Measurements from ENCODE around the gene DDR2. TPM values are rescaled to one million over a fixed set of nuclear protein-coding genes. Genes with fewer than 3 reads are reported as not detected.

Gene DDR2
- total and polyA plus RNA-seq, 4 donors, result 2.3 to 55.7 (median 17.6) TPM

DNA sequence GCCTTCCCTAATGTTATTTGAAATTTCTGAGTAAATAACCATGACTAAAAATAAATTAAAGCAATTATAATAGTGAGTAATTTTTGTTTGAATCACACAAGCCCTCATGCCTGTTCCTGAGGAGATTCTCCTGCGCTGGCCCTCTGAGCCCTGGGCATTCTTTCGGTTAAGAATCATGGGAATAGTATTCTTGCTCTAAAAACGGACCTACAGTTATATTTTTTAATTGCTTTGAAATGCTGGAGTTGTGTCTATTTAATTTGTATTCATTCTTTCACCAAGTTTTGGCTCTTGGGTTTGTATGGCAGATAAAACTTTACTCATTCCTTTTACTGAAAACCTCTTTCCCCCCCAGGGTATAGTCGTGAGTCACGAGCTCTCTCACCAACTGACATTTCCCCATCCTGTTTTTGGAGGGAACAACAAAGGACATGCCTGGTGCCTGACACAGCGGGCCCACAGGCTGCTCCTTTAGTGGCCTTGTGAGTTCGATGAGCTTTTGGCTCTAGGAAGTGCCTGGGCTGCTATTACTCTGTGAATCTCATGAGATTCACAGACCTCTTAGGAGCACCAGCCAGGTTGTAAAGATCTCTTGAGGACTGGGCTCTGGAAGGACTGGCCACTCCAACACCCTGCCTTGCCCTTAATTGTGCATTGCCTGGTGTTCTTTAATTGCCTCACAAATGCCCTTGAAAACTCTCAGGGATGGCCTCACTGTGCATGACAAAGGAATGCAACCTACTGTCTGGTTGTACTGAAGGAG, 58.6 kb downstream of the DDR2 start:
- H3K9ac ChIP-seq (ENCODE audit: insufficient read depth in 1 of 2, low read length in 2 of 2), result no peak overlapping the region
- H3K4me3 ChIP-seq, result no peak overlapping the region
- H3K27me3 ChIP-seq (ENCODE audit: control insufficient read depth in 3 of 3, insufficient read depth in 3 of 3, low read length in 2 of 3), result no peaks in the 10 kb centered on the region
- 52 to 58% methylated on average over 7 of the region's 7 CpGs for whole genome bisulfite sequencing, 2 donors
- ATAC-seq (ENCODE audit: insufficient read depth, low FRiP score), result peak; percentile 81
- TF ChIP-seq, protein P1, sequence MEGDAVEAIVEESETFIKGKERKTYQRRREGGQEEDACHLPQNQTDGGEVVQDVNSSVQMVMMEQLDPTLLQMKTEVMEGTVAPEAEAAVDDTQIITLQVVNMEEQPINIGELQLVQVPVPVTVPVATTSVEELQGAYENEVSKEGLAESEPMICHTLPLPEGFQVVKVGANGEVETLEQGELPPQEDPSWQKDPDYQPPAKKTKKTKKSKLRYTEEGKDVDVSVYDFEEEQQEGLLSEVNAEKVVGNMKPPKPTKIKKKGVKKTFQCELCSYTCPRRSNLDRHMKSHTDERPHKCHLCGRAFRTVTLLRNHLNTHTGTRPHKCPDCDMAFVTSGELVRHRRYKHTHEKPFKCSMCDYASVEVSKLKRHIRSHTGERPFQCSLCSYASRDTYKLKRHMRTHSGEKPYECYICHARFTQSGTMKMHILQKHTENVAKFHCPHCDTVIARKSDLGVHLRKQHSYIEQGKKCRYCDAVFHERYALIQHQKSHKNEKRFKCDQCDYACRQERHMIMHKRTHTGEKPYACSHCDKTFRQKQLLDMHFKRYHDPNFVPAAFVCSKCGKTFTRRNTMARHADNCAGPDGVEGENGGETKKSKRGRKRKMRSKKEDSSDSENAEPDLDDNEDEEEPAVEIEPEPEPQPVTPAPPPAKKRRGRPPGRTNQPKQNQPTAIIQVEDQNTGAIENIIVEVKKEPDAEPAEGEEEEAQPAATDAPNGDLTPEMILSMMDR (IDR thresholded peaks at IDR 0.05; ENCODE audit: control extremely low read depth, extremely low read depth), result no peak
- H3K4me1 ChIP-seq (ENCODE audit: control insufficient read depth in 5 of 5, insufficient read depth in 5 of 5, low read length in 5 of 5), result peaks cover 2 to 16% (median 8%) of the 10 kb centered on the region in 5 donors
- no peaks in the 10 kb centered on the region for H3K36me3 ChIP-seq (ENCODE audit: control insufficient read depth in 4 of 4, insufficient read depth in 4 of 4, low read length in 4 of 4)
- H3K9me3 ChIP-seq (ENCODE audit: control insufficient read depth in 4 of 4, insufficient read depth in 3 of 4, low read length in 3 of 4), result no peaks in the 10 kb centered on the region
- peak overlapping the region; percentile 15 to 69 for H3K27ac ChIP-seq (ENCODE audit: low read depth in 1 of 2, low read length in 1 of 2)
- peak in 1 of 3 donors; percentile 31 for DNase-seq

DNA sequence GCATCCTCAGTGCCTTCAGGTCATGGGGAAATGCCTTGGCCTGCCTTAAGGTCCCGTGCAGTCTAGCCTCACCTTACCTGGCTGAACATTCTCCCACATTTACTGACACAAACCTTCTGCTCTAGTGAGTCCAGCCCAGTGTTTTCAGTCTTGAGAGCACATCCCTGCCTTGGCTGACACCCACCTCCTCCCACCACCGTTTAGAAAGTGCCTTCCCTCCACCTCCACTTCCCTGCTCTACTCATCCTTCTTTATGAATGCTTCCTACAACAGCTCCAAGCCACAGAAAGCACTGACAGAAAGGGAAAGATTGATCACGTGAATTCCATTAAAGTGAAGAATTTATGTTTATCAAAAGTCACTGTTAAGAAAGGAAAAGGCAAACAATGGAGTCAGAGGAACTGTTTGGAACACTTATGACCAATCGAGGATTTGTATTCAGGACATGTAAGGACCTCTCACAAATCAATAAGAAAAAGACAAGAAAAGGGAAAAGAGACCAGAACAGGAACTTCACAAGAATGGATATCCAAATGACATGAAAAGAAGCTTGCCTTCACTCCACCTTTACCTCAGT, 59.8 kb downstream of the DDR2 start:
- Histone ChIP-seq H3K9ac (ENCODE audit: insufficient read depth in 1 of 2, low read length in 2 of 2) (no peak overlapping the region), H3K4me3 (no peak overlapping the region), H3K9me3 (ENCODE audit: control insufficient read depth in 4 of 4, insufficient read depth in 3 of 4, low read length in 3 of 4) (no peaks in the 10 kb centered on the region), H3K27ac (ENCODE audit: low read depth in 1 of 2, low read length in 1 of 2) (peak overlapping the region in 1 of 2 donors; percentile 69), H3K4me1 (ENCODE audit: control insufficient read depth in 5 of 5, insufficient read depth in 5 of 5, low read length in 5 of 5) (peaks cover 8 to 24% (median 13%) of the 10 kb centered on the region in 5 donors), H3K36me3 (ENCODE audit: control insufficient read depth in 4 of 4, insufficient read depth in 4 of 4, low read length in 4 of 4) (no peaks in the 10 kb centered on the region), H3K27me3 (ENCODE audit: control insufficient read depth in 3 of 3, insufficient read depth in 3 of 3, low read length in 2 of 3) (no peaks in the 10 kb centered on the region)
- 59 to 69% methylated on average over 4 of the region's 4 CpGs for WGBS, 2 donors
- DNase-seq (no peak), ATAC-seq (ENCODE audit: insufficient read depth, low FRiP score) (no peak)
- TF ChIP-seq, protein P1 (IDR thresholded peaks at IDR 0.05; ENCODE audit: control extremely low read depth, extremely low read depth), result no peak

DNA sequence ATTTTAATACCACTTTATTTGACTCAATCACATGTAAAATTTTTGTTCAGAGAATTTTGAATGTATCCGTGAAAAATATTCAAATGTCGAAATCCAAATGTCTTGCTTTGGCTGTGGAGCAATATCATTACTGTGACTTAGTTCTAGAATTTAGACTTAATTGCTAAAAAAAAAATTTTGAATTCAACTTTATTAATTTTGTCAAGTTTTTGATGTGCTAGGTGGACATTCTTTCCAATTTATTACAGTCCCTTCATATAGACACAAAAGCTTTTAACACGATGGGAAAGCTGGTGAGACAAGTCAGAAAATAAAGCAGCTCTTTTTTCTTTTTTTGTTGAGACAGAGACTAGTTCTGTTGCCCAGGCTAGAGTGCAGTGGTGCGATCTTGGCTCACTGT, 62.6 kb downstream of the DDR2 start:
- Histone ChIP-seq H3K27me3 (ENCODE audit: control insufficient read depth in 3 of 3, insufficient read depth in 3 of 3, low read length in 2 of 3) (no peaks in the 10 kb centered on the region), H3K27ac (ENCODE audit: low read depth in 1 of 2, low read length in 1 of 2) (peak overlapping the region in 1 of 2 donors; percentile 26), H3K9me3 (ENCODE audit: control insufficient read depth in 4 of 4, insufficient read depth in 3 of 4, low read length in 3 of 4) (no peaks in the 10 kb centered on the region), H3K4me3 (no peak overlapping the region), H3K4me1 (ENCODE audit: control insufficient read depth in 5 of 5, insufficient read depth in 5 of 5, low read length in 5 of 5) (peaks cover 5 to 42% (median 26%) of the 10 kb centered on the region in 5 donors), H3K9ac (ENCODE audit: insufficient read depth in 1 of 2, low read length in 2 of 2) (no peak overlapping the region), H3K36me3 (ENCODE audit: control insufficient read depth in 4 of 4, insufficient read depth in 4 of 4, low read length in 4 of 4) (no peaks in the 10 kb centered on the region)
- 89 to 92% methylated on average over 4 of the region's 4 CpGs for WGBS, 2 donors
- DNase-seq, result no peak
- TF ChIP-seq, protein P1 (IDR thresholded peaks at IDR 0.05; ENCODE audit: control extremely low read depth, extremely low read depth), result no peak
- no peak for ATAC-seq (ENCODE audit: insufficient read depth, low FRiP score)
